Measurements from ENCODE around the gene MINK1. TPM values are rescaled to one million over a fixed set of nuclear protein-coding genes. Genes with fewer than 3 reads are reported as not detected.

The MINK1 gene
- total and polyA plus RNA-seq, 2 of the 8 experiments (the other 6 are each of a cell fraction or from before 2014, with no cell fraction given) = 26.9 to 77.7 TPM

- no peak overlapping the region for H3K56ac ChIP-seq (replicated peaks; ENCODE audit: insufficient read length, low read depth, low read length)
- no peak overlapping the region for H2AK5ac ChIP-seq (ENCODE audit: low read depth, low read length)
- no peak overlapping the region for H4K91ac ChIP-seq (replicated peaks; ENCODE audit: insufficient read length, low read length)
- no peak overlapping the region for H2BK120ac ChIP-seq (replicated peaks; ENCODE audit: low read depth, low read length)
- no peak overlapping the region for H2BK20ac ChIP-seq (ENCODE audit: low read length)
- no peak overlapping the region for H4K5ac ChIP-seq (ENCODE audit: insufficient read length, low read depth, low read length)
- H3K9ac ChIP-seq (replicated peaks in 1 of 4; ENCODE audit: extremely low read depth in 1 of 4, low read depth in 3 of 4, low read length in 3 of 4) = no peak overlapping the region
- TF ChIP-seq NANOG (IDR thresholded peaks at IDR 0.05; ENCODE audit: insufficient read depth, low read depth, low read length, poor library complexity, severe bottlenecking) (no peak), ATF2 (IDR thresholded peaks at IDR 0.05; ENCODE audit: low read length) (no peak), KDM5A (IDR thresholded peaks at IDR 0.05; ENCODE audit: low read length) (no peak), HDAC6 (IDR thresholded peaks at IDR 0.05; ENCODE audit: low read depth, low read length) (no peak), POLR2A (IDR thresholded peaks at IDR 0.05; ENCODE audit: control extremely low read depth in 1 of 2, low read depth in 2 of 2, low read length in 2 of 2) (peak; percentile 38 to 47; a peak in 2 of 3 replicates), POLR2AphosphoS5 (IDR thresholded peaks at IDR 0.05; ENCODE audit: low read depth, low read length) (peak; percentile 43; the same call in 1 of the 2 replicates), BACH1 (IDR thresholded peaks at IDR 0.05; ENCODE audit: low read length) (no peak), RXRA (IDR thresholded peaks at IDR 0.05; ENCODE audit: insufficient read depth, low read depth, low read length) (no peak), JUND (IDR thresholded peaks at IDR 0.05; ENCODE audit: low read length) (no peak)
- H4K8ac ChIP-seq (ENCODE audit: extremely low read depth, insufficient read depth, low read length) = no peak overlapping the region
- H3K14ac ChIP-seq (ENCODE audit: insufficient read length) = no peak overlapping the region
- peaks cover 12 to 47% (median 31%) of the 10 kb centered on the region in 4 experiments for H3K36me3 ChIP-seq (ENCODE audit: control insufficient read depth in 2 of 4, insufficient read depth in 4 of 4, low read length in 3 of 4)
- 94% methylated on average over 12 of the region's 13 CpGs; no CpG with 5 or more reads in 1 of the 2 experiments for whole genome bisulfite sequencing, 2 experiments (ENCODE audit: extremely low coverage in 1 of 2, insufficient coverage in 1 of 2, insufficient read length in 1 of 2, insufficient replicate concordance in 2 of 2, low coverage in 1 of 2, low lambda C conversion rate in 2 of 2, missing lambda C conversion rate in 1 of 2)
- POLR2A ChIA-PET (ENCODE audit: partially characterized antibody) = interaction anchor here (0.7 to 27.4 kb wide), 9 partner anchors 9 to 254 kb away, joined by 3 to 987 read pairs (median 6); partner anchors contain the start of genes ENO3, PFN1 and SPAG7
- H3K18ac ChIP-seq (ENCODE audit: extremely low read depth, low read length) = no peak overlapping the region
- H2AFZ ChIP-seq (ENCODE audit: low read length) = no peak overlapping the region
- no peak overlapping the region for H3K4me2 ChIP-seq (ENCODE audit: insufficient read depth in 1 of 2, low read depth in 2 of 2, low read length in 2 of 2)
- peaks cover 15 to 23% of the 10 kb centered on the region in 2 experiments for H4K20me1 ChIP-seq (replicated peaks in 1 of 2; ENCODE audit: control insufficient read depth in 1 of 2, insufficient read depth in 2 of 2, low read length in 2 of 2)
- H3K79me1 ChIP-seq (ENCODE audit: low read depth, low read length) = peaks cover 10% of the 10 kb centered on the region
- H3K27ac ChIP-seq (ENCODE audit: low read depth, low read length) = no peak overlapping the region
- DNase-seq (ENCODE audit: low read depth in 1 of 2, low spot score in 2 of 2) (no peak), FAIRE-seq (no peak)
- no peaks in the 10 kb centered on the region for H3K27me3 ChIP-seq (replicated peaks in 1 of 4; ENCODE audit: control insufficient read depth in 3 of 4, extremely low read depth in 1 of 4, insufficient read depth in 3 of 4, low read length in 3 of 4)
- H3K23ac ChIP-seq (ENCODE audit: insufficient read length) = no peak overlapping the region
- peaks cover 8 to 66% of the 10 kb centered on the region in 2 experiments for H3K79me2 ChIP-seq (ENCODE audit: control insufficient read depth in 1 of 2, insufficient read depth in 2 of 2, low read length in 2 of 2)
- no peak overlapping the region for H3K4me3 ChIP-seq (ENCODE audit: extremely low read depth in 1 of 4, insufficient read depth in 2 of 4, low read depth in 3 of 4, low read length in 4 of 4)
- H3K23me2 ChIP-seq (ENCODE audit: low read depth, low read length) = peaks cover 25% of the 10 kb centered on the region
- CTCF ChIA-PET (ENCODE audit: partially characterized antibody) = interaction anchor here (0.8 to 5.9 kb wide), 5 partner anchors 10 to 41 kb away, joined by 3 to 26 read pairs (median 3); no protein-coding TSS in a partner anchor
- H3K4ac ChIP-seq (replicated peaks; ENCODE audit: insufficient read length, low read depth, low read length) = no peak overlapping the region
- H2BK5ac ChIP-seq (ENCODE audit: low read depth, low read length) = no peak overlapping the region
- no peaks in the 10 kb centered on the region for H3K9me3 ChIP-seq (ENCODE audit: insufficient read depth in 2 of 2, low read depth in 1 of 2, low read length in 1 of 2)
- H3K4me1 ChIP-seq (replicated peaks in 1 of 4; ENCODE audit: control insufficient read depth in 3 of 4, insufficient read depth in 4 of 4, low read length in 3 of 4) = peaks cover 4 to 18% (median 9%) of the 10 kb centered on the region in 4 experiments
- no peak overlapping the region for H2BK15ac ChIP-seq (ENCODE audit: low read length)
- H2BK12ac ChIP-seq (ENCODE audit: low read depth, low read length) = no peak overlapping the region
These were observed 109.8 kb downstream of the MINK1 start for GRCh38 chr17:4942760-4943508.
